ACHN (cell line): ENCODE results near the gene ANO4.
A peak's percentile ranks its signal among the peaks of the same experiment; 100 is the strongest.

Experiments
- DNase-seq: peaks from one replicate; pipeline ENCODE4 v3.0.0-alpha.2; 2015
- in situ Hi-C: cut with HindIII; loops from 2 replicates; pipeline ENCODE4 v1.10.0; 2017; ENCODE audit warnings: low sequenced_read_pairs, low pct_ligation_motif_present, low pct_unique_long_range_greater_than_20kb

Gene ANO4

DNA sequence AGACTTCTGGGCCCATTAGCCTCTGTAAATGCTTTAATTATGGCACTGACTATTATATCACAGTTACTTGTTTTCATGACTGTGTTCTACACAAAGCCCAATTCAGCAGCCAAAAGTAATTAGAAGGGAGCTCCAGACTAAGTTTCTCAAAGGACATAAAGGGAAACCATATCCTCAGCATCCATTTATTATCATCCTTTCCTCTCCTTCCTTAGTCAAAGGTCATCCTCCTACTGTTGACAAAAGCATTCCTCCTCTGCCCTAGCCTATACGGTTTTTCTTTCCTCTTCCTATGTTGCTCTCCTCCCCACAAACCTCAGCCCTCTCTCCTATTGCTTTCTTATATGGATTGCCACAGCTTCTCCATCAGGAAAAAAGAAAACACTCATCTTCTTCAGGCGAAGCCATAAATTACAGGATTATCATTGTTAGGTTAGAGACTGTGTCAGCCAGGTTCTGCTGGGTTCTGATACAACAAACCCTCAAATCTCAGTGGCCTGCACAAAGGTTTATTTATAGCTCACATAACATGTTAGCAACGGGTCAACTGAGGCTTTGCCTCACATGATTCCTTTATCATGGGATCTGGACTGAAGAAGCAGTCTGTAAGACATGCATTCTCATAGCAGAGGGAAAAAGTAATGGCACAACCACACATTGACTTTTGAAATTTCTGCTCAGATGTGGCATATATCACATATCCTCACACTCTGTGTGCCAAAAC, 208.3 kb downstream of the ANO4 start:
- no peak for DNase-seq
- in situ Hi-C loops, result no loop called here

DNA sequence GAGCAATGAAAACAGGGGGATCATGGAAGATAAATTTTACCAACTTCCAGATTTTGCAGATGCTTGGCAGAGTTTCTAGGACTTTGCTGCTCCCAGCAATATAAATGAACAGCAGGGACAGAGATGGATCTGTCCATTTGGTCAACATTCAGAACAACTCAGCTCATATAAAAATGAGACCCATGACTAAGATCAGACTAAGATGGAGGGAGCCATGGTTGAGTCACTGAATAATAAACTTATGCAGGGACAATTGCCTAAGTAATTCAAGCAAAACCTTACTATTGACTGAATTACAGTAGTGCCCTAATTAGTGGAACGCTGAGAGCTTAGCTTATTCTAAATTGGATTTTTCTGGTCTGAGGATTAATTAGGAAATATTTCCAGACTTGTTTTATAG, 210.3 kb downstream of the ANO4 start:
- in situ Hi-C loops, result no loop called here
- no peak for DNase-seq

GRCh38 chr12:101009274-101009673, 214.7 kb downstream of the ANO4 start:
- in situ Hi-C loops, result no loop called here
- no peak for DNase-seq

DNA sequence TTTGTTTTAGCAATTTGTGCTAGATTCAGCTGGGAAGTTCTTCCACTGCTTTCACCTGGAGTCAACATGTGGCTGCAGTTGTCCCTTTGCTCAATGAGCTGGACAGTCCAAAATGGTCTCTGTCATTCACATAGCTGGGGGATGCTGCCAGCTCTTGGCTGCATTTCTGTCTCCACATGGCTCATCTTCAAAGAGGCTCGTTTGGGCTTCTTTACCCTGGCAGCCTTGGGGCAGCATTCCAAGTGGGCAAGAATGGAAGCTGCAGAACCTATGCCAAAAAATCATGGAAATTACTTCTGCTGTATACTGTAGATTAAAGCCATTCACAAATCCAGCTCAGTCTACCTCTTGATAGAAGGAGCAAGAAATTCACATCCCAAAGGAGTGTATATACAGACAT, 216.3 kb downstream of the ANO4 start:
- in situ Hi-C loops, result no loop called here
- DNase-seq, result no peak

GRCh38 chr12:101013993-101014392, 219.4 kb downstream of the ANO4 start:
- no peak for DNase-seq
- in situ Hi-C loops, result no loop called here

DNA sequence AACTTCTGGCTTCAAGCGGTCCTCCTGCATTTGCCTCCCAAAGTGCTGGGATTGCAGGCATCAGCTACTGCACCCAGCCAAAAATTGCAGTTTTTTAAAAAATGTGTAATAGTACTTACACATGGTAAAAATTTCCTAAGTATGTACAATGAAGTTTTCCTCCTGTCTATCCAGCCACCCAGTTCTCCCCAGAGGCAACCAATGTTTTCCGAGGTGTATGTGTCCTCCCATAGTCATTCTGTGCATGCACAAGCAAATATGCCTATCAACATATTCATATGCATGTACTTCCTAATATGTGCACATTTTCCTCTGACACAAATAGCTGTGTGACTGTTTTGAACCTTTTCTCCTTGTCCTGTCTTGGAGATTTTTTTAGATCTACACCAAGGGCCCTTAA, 220.5 kb downstream of the ANO4 start:
- in situ Hi-C loops, result no loop called here

GRCh38 chr12:101018540-101018939, 224.0 kb downstream of the ANO4 start:
- peak; percentile 97 for DNase-seq
- in situ Hi-C loops, result no loop called here

More for the DNA sequence above, 220.5 kb downstream of the ANO4 start:
- DNase-seq, result no peak

GRCh38 chr12:101019201-101019600, 224.6 kb downstream of the ANO4 start:
- DNase-seq, result no peak
- in situ Hi-C loops, result no loop called here

DNA sequence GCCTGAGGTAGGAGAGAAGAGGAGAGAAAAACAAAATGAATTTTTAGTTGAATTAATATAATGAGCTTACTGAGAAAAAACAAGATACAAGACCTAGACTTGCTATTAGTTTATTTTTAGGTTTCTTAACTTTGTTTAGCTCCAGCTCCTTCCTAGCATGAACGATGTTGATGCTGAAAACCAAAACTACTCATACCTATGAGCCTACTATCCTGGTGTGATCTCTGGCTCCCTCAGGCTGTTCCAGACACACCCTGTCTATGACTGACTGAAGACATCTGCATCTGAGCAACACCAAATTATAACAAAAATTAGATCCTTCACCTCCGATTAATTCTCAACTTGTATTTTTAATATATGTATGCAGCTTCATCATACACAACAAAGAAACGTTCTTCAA, 225.1 kb downstream of the ANO4 start:
- DNase-seq, result no peak
- in situ Hi-C loops, result no loop called here

DNA sequence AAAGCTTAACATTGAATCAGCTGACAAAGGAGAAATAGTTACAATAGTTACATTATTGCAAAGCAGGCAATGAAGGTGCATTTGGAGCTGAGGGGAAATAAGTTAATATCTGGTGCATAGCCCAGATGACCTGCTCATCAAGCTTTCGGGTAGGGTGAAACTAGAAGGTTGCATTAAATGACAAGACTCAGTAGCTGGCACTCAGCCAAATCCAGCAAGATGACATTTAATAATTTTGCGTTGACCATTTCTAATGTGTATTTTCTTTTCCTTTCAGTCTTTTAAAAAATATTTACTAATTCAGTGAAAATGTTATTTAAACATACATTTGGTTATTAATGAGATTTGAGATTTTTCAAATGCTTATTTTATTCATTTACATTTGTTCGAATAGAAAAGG, 226.9 kb downstream of the ANO4 start:
- in situ Hi-C loops, result no loop called here
- no peak for DNase-seq

GRCh38 chr12:101021911-101022388, 227.4 kb downstream of the ANO4 start:
- DNase-seq, result peak; percentile 91
- in situ Hi-C loops, result no loop called here

DNA sequence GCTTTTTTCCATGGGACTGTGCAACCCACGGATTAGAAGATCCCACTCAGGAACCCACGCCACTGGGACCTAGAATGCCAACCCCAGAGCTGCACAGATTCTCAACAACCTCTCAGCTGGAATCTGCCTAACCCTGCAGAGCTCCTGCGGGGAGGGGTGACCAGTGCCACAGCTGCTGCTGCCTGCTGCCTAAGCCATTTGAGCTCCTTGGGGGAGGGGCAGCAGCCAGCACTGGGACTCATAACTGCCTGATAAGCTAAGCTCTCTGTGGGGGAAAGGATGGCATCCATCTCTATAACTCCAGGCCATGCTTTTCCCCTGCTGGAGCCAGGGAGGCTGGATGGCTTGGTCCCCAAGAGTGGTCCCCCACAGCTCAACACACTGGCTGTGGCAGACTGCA, 232.6 kb downstream of the ANO4 start:
- in situ Hi-C loops, result no loop called here
- no peak for DNase-seq

DNA sequence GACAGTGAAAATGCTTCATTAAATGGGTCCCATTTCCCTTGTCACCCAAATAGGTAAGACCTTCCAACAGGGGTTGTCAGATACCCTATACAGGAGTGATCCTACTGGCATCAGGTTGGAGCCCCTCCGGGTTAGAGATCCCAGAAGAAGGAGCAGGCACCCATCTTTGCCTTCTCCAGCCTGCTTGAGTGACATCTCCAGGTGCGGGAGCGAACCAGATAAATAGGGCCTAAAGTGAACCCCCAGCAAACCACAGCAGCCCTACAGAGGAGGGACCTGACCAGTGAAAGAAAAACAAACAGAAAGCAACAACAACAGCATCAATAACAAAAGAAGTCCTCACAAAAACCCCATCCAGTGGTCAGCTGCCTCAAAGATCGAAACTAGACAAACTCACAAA, 233.2 kb downstream of the ANO4 start:
- in situ Hi-C loops, result no loop called here
- no peak for DNase-seq

- no peak for DNase-seq
- in situ Hi-C loops, result no loop called here
These were observed 243.8 kb downstream of the ANO4 start for GRCh38 chr12:101038289-101038871.

DNA sequence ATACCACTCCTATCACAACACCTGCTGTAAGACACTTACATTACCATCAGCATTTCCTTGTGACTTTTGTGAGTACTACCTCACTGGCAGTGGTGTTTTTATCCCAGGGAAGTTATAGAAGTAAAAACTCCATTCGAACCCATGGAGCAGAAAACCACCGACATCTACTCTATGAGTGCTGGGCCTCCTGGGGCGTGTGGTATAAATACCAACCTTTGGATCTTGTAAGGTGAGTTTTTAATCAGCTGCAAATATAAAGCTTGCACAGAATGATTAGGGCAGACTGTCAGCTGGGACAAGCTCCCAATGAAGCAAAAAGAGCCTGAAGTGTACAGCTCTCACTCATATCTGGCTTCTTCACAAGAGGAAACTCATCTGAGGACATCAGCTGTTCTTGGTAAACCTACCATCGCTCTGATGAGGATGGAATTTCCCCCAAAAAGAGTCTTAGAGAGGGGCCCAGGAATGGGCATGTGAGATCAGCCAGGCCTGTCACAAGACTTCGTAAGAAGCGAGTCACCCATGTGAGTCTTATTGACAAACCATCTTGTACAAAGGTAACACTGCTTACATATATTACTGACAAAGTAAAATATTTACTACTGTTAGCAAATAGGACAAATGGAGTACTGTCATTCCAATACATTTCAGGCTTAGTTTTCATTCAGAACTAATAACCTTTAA, 245.4 kb downstream of the ANO4 start:
- DNase-seq, result no peak
- in situ Hi-C loops, result no loop called here

DNA sequence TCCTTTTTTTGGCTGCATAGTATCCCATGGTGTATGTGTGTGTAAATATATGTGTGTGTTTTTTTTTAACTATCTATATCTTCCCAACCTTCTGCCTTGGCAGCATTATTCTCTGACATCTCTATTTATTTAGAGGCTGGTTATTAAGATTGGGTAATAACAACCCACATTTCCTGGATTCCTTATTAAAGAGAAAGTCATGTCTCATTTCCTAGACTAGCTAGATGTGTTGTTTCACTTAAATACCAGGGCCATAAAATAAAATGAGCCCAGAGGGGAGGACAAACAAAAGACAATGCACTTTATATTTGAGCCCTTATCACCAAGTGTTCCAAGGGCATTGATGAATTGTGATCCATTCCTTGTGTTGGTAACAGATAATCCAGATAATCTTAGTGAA, 246.4 kb downstream of the ANO4 start:
- in situ Hi-C loops, result no loop called here
- no peak for DNase-seq

- in situ Hi-C loops, result no loop called here
- no peak for DNase-seq
These were observed 247.6 kb downstream of the ANO4 start for GRCh38 chr12:101042211-101042610.

GRCh38 chr12:101044512-101045059, 250.0 kb downstream of the ANO4 start:
- no peak for DNase-seq
- in situ Hi-C loops, result no loop called here
